HG03196 (cell line): ENCODE results near the gene NMNAT2.

Source experiments
- ATAC-seq: cut with Tn5 transposase; IDR thresholded peaks from one replicate; pipeline ENCODE4 v1.9.1; 2021; ENCODE audit not compliant: unreplicated experiment

Gene NMNAT2

GRCh38 chr1:183319606-183320005, 98.6 kb downstream of the NMNAT2 start:
- no peak for ATAC-seq

DNA sequence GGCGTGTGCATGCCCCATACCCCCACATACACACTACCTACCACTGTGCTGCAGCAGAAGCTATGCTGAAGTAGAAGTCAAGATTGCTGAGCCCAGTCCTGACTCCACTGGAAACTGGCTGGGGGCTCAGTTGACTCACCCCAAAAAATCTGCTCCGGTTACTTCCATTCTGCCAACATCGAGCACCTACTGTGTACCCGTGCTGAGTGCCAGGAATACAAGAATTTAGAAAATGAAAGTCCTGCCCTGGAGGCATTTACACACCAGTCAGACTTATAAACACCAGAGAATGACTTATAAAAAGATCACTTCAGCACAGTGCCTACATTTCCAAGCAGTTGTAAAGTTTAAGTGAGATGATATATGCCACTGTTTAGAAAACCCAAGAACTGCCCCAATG, 99.1 kb downstream of the NMNAT2 start:
- no peak for ATAC-seq

DNA sequence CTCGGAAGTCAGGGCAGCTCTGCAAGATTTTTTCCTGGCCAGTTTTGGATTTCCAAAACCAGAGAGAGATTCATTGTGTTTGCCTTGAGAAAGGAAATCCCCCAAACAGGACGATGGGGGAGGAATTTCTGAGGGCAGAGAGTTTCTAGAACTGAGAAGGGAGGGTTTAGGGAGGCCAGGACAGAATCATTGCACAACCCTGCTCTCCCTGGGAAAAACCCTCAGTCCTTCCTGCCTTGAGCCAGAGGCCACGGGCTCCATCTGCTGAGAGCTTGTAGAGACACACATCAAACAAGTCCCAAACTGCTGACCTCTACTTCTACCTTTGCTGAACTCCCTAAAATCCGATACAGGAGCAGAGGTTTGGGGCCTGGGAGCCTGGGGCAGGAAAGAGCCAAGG, 99.7 kb downstream of the NMNAT2 start:
- ATAC-seq, result no peak

DNA sequence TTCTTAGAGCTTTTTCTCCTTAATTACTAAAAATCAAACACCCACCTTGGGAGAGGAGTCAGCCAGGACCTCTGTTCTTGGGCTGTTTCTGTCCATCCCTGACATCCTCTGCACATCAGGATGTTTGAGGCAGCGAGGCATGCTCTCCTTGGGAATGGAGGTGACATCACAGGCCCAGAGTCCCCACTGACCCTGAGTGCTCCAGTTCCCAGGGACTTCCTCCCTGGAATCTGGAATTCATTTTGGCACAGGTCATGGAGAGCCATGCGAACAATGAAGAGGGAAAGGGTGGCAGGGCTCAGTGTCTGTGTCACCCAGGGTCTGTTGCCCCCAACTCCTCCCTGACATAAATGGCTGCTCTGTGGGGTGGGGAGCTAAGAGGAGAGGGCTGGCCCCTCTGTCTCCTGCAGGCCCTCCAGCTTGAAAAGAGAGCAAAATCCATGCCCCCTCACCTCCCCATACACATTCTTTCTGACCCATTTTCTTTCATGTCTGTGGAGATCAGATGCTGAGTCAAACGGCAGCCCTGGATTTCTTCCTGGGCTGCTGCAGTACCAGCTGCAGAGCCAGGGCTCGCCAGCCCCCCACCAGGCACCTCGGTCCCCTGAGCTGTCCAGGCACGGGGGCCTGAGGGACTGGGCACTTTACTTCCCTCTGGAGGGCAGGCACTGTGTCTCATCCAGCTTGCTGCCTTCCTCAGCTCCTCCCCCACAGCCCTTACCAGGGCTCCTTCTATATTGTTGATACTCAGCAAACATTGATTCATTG, 102.0 kb downstream of the NMNAT2 start:
- no peak for ATAC-seq

DNA sequence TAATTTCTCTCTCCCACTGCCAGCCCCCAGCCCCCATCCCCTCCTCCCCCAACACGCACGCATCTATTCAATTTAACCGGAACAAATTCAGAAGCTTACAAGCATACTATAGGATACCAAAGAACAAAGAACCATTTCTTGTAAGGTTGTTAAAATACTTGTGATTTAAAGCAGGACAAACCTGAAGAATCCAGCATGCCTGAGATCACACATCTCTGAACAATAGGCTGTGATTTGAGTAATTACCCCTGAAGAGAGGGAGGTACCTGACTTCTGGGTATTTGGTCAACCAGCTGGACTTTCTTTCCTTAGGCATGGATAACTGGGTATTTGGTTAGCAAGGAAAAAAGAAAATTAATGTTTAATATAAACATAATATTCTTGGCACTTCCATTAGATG, 105.1 kb downstream of the NMNAT2 start:
- no peak for ATAC-seq

DNA sequence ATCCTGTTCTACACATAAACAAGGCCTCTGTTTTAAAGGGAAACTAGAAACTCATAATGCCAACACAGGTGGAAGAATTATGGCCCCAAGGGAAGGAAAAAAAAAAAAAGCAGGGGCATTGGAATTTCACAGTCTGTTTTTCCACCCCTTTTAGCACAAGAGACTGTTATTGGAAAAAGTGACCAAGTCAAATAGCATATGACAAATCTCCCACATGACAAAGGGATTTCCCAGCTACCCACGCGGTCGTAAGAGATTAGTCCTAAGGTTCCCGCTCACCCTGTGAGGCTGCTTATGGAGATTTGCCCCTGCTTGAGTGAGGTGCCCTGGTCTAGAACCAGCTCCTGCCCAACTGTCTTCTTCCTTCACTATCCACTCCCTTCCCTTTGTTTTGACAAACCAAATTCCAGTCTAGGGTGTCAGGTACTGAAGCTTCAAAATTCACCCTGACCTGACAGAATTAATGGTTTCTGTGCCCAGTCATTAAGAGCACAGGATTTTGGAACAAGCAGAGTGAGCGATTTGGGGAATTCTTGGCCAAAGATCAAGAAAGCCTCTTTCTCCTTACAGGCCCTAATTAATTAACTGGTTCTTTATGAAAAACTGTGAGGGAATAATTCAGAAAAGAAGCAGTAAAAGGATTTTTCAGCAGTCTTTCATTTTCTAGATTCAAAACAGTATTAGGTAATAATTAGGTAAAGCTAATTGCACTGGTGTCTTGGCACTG, 107.3 kb downstream of the NMNAT2 start:
- ATAC-seq, result no peak

- ATAC-seq, result no peak
Measured at GRCh38 chr1:183308719-183309118, 109.5 kb downstream of the NMNAT2 start.

DNA sequence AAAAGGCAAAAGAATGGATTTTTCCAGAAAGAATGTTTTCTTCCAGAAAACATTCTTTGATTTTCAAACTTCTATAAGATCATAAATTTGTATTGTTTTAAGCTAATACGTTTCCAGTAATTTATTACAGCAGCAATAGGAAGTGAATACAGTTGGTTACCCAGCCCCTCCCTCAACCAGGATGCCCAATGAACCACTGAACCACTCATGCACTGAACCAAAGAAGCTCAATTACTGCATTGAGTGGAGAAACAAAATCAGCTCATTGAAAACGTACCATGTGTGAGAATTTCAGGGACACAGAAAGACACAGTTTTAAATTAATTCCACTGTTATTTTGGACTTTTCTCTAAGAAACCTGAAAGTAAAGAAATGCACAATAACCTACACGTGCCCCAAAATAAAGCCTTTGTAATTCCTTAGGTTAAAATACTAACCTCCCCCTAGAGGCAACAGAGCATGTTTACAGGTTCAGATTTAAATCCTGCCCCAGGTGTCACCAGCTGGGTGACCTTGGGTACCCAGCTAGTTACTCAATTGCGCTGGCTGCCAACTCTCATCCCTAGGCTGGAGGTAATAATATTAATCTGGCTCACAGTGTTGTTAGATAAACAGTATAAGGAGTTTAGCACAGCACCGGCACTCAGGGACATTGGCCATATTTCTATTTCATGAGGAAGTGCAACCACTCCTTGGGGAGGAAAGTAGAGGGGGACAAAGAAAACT, 111.7 kb downstream of the NMNAT2 start:
- no peak for ATAC-seq

DNA sequence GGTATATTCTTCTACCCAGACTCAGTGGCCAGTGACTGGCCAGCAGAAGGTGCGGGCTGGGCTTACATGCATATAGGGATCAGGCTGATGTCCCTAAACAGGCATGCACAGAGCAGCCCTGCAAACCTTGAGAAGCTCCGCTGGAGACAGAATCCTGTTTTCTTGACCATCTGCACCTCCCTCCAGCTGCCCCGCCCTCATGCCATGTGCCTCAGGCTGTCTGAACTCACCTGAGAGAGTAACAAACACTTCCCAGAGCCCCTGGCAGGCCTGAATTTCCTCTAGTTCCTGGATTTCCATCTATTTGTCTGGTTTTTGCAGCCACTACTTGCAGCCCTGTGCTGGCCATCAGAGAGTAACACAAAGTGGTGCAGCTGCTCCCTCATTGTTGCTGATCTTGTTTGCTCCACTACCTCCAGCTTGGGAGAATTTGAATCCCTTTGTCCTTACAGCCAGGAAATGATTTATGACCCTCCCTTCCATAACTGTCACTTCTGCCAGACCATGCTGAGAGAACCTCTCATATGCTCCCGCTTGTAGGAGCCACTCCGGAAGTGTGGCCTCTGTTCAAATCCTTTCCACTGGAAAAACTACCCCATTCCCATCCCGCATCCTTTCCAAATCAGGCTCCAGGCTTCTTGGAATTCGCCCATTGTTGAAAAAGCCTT, 113.6 kb downstream of the NMNAT2 start:
- no peak for ATAC-seq

DNA sequence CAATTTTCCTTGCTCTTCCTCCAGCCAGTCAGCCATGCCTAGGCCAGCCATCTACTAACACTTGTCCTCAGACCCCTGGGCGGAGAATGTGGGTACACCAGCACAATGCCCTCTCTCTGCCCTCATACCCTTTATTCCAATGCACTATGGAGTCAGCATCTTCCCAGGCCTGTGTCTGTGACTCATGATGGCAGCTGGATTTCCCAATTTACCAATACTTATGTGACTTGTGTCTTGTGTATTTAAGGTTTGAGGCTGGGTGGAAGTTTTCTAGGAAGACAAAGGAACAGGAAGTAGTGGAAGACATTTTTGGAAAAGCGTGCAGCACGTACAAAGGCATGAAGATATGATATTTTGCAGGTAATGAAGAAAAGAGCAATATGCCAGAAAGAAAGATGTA, 114.3 kb downstream of the NMNAT2 start:
- ATAC-seq, result no peak

DNA sequence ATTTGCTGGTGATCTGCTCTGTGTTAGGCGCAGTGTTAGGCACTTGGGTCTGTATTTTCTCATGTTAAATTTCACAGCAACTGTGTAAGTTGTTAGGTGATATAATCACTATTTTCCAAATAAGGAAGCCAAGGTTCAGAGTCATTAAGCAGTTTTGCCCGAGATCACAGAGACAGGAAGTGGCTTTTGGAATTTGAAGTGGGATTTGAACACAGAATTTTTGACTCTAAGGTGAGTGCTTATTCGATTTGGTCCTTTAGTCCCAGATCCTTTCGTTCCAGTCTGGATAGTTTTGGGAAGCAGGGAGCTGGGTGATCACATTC, 114.9 kb downstream of the NMNAT2 start:
- no peak for ATAC-seq

- no peak for ATAC-seq
Measured at GRCh38 chr1:183302452-183303322, 115.5 kb downstream of the NMNAT2 start.

GRCh38 chr1:183301239-183301638, 116.9 kb downstream of the NMNAT2 start:
- ATAC-seq, result no peak

GRCh38 chr1:183300828-183301227, 117.4 kb downstream of the NMNAT2 start:
- ATAC-seq, result no peak

GRCh38 chr1:183300395-183300794, 117.8 kb downstream of the NMNAT2 start:
- ATAC-seq, result no peak

GRCh38 chr1:183296782-183297181, 121.4 kb downstream of the NMNAT2 start:
- ATAC-seq, result no peak

DNA sequence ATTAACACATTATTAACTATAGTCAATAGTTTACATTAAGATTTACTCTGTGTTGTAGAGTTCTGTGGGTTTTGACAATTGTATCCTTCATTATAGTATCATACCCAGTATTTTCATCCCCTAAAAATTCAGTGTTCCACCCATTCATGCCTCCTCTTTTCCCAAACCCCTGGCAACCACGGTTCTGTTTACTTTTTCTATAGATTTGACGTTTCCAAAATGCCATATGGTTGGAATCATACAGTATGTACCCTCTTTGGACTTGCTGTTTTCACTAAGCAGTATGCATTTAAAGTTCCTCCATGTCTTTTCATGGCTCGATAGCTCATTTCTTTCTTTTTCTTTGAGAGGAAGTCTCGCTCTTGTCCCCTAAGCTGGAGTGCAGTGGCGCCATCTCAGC, 122.7 kb downstream of the NMNAT2 start:
- ATAC-seq, result no peak

DNA sequence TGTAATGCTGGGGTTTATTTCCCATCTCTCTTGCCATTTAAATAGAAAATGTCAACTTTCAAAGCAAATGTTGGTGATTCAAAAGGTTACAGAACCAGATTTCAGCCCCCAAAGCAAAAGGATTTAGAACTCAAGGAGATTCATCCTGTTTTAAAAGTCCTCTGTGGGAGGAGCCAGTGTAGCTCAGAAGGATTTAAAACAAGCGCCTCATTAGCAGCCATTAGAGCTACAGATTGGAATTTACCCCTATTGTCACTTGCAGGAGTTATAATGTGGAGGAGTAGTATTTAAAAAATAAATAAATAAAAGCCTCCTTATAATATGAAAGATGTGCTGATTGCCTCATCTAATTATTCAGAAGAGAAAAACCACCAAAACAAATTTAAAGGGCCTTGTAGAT, 124.3 kb downstream of the NMNAT2 start:
- no peak for ATAC-seq

- no peak for ATAC-seq
Measured at GRCh38 chr1:183293241-183293640, 124.9 kb downstream of the NMNAT2 start.

GRCh38 chr1:183291802-183292514, 126.2 kb downstream of the NMNAT2 start:
- ATAC-seq, result no peak
